ENCODE data around the gene CNTN5.

Gene CNTN5

DNA sequence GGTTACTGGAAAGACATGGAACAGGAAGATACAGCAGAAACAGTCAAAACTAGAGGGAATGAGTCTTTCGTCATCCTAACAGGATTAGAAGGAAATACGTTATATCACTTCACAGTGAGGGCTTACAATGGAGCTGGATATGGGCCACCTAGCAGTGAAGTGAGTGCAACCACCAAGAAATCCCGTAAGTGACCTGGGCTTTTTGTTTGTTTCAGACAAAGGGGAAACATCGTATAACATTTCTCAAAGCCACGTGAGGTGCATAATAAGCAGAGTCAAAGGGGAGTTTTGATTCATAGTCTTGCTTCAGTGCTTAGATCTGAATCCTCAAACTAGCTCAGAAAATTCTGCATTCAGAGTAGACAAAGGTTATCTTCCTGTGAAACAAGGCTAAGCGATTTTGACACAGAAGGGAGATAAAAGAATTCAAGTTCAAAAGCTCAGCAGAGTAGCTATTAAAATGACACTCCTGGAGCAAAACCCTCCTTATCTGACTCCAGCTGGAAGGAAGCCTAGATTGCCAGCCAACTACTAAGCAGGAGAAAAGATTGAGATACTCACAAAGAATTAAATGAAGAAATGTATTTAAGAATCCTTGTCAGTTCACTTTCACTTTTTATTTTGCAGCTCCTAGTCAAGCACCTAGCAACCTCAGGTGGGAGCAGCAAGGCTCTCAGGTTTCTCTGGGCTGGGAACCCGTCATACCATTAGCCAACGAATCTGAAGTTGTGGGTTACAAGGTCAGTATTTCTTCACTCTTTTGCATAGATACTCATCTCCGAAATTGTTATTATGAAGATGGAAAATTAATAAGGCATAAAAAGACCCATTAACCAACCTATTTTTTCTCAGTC, 1319.9 kb downstream of the CNTN5 start:
- Histone ChIP-seq H3K4me3 (ENCODE audit: low read length) (no peak overlapping the region), H3K27me3 (ENCODE audit: control insufficient read depth, insufficient read depth, low read length) (no peaks in the 10 kb centered on the region), H3K4me1 (ENCODE audit: control insufficient read depth, insufficient read depth, low read length) (no peaks in the 10 kb centered on the region), H3K9me3 (ENCODE audit: control insufficient read depth, low read length) (no peaks in the 10 kb centered on the region), H3K9ac (ENCODE audit: low read length) (no peak overlapping the region), H3K36me3 (ENCODE audit: control insufficient read depth, insufficient read depth, low read length) (no peaks in the 10 kb centered on the region)

DNA sequence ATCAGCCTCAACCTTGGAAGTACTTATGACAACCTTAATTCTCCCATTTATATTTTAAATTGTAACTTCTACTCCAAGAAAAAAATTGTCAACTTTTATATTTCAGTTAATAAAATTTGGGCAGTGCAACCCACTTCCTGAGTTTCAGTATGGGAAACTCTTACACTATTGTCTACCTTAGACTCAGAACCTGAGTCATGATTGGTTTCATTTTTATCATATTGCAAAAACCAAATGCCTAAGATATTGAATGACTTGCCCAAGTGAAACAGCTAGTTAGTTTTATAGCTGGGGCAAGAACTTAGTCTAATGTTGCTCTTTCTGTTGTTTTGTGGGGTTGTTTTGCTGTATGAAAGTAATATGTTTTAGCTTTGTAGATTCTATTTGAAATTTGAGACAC, 1332.3 kb downstream of the CNTN5 start:
- Histone ChIP-seq H3K36me3 (ENCODE audit: control insufficient read depth, insufficient read depth, low read length) (no peaks in the 10 kb centered on the region), H3K4me1 (ENCODE audit: control insufficient read depth, insufficient read depth, low read length) (no peaks in the 10 kb centered on the region), H3K4me3 (ENCODE audit: low read length) (no peak overlapping the region), H3K27me3 (ENCODE audit: control insufficient read depth, insufficient read depth, low read length) (no peaks in the 10 kb centered on the region), H3K9me3 (ENCODE audit: control insufficient read depth, low read length) (no peaks in the 10 kb centered on the region), H3K9ac (ENCODE audit: low read length) (no peak overlapping the region)

DNA sequence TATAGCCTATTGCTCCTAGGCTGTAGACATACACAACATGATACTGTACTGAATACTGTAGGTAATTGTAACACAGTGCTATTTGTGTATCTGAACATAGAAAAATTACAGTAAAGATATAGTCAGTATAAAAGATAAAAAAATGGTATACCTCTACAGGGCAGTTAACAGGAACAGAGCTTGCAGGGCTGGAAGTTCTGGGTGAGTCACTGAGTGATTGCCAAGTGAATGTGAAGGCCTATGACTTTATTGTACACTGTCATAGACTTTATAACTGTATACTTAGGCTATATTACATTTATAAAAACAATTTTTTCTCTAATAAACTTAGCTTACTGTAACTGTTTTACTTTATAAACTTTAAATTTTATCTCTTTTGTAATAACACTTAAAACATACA, 1334.0 kb downstream of the CNTN5 start:
- Histone ChIP-seq H3K4me3 (ENCODE audit: low read length) (no peak overlapping the region), H3K9ac (ENCODE audit: low read length) (no peak overlapping the region), H3K9me3 (ENCODE audit: control insufficient read depth, low read length) (no peaks in the 10 kb centered on the region), H3K4me1 (ENCODE audit: control insufficient read depth, insufficient read depth, low read length) (no peaks in the 10 kb centered on the region), H3K36me3 (ENCODE audit: control insufficient read depth, insufficient read depth, low read length) (no peaks in the 10 kb centered on the region), H3K27me3 (ENCODE audit: control insufficient read depth, insufficient read depth, low read length) (no peaks in the 10 kb centered on the region)

DNA sequence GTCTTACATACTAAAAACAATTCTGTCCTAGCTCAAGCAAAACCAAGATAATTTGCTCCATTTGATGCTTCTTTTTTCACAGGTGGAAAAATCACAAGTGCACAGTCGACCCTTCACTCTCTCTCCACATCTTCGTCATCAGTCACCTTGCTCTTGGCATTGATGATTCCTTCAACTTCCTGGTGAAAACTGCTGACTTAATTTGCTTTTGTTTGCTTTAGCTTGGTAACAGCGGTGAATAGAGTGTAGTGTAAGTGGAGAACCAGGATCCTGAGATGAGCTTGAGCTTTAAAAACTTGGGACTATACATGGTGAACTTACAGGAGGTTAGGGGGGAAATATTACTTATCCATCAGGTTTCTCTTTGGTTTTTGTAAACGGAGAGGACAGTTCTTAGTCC, 1335.3 kb downstream of the CNTN5 start:
- H3K4me3 ChIP-seq (ENCODE audit: low read length): no peak overlapping the region
- H3K4me1 ChIP-seq (ENCODE audit: control insufficient read depth, insufficient read depth, low read length): no peaks in the 10 kb centered on the region
- no peak overlapping the region for H3K9ac ChIP-seq (ENCODE audit: low read length)
- H3K9me3 ChIP-seq (ENCODE audit: control insufficient read depth, low read length): no peaks in the 10 kb centered on the region
- H3K27me3 ChIP-seq (ENCODE audit: control insufficient read depth, insufficient read depth, low read length): no peaks in the 10 kb centered on the region
- no peaks in the 10 kb centered on the region for H3K36me3 ChIP-seq (ENCODE audit: control insufficient read depth, insufficient read depth, low read length)

DNA sequence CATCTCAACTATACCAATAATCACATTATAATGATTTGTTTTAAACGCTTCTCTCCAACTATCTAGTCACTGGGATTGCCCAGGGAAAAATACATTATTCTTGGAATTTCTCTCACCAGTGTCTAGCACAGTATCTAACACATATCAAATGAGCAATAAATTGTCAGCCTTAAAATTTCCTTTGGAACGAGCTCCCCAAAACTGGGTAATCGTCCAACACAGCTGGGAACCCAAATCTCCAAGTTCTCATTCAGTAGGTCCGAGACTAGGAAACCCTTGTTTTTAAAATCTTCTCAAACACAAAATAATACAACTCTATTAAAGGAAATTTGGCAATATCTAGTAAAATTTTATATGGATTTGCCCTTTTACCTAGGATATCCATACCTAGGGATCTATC, 1338.5 kb downstream of the CNTN5 start:
- Histone ChIP-seq H3K9ac (ENCODE audit: low read length) (no peak overlapping the region), H3K27me3 (ENCODE audit: control insufficient read depth, insufficient read depth, low read length) (no peaks in the 10 kb centered on the region), H3K4me3 (ENCODE audit: low read length) (no peak overlapping the region), H3K9me3 (ENCODE audit: control insufficient read depth, low read length) (no peaks in the 10 kb centered on the region), H3K36me3 (ENCODE audit: control insufficient read depth, insufficient read depth, low read length) (no peaks in the 10 kb centered on the region), H3K4me1 (ENCODE audit: control insufficient read depth, insufficient read depth, low read length) (no peaks in the 10 kb centered on the region)

DNA sequence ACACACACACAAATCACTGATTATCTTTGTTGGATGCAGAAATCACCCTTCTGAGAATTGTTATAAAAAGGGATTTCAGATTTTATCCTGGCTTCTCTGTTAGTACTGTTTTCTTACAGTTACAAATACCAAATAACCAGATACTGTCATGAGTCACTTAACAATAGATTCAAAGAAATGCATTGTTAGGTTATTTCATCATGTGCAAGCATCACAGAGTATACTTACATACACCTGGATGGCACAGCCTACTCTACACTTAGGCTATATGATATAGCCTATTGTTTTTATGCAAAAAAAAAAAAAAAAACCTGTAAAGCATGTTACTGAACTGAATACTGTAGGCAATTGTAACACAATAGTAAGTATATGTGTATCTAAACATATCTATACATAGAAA, 1347.1 kb downstream of the CNTN5 start:
- H3K9ac ChIP-seq (ENCODE audit: low read length): no peak overlapping the region
- H3K27me3 ChIP-seq (ENCODE audit: control insufficient read depth, insufficient read depth, low read length): no peaks in the 10 kb centered on the region
- no peaks in the 10 kb centered on the region for H3K36me3 ChIP-seq (ENCODE audit: control insufficient read depth, insufficient read depth, low read length)
- no peaks in the 10 kb centered on the region for H3K9me3 ChIP-seq (ENCODE audit: control insufficient read depth, low read length)
- no peaks in the 10 kb centered on the region for H3K4me1 ChIP-seq (ENCODE audit: control insufficient read depth, insufficient read depth, low read length)
- no peak overlapping the region for H3K4me3 ChIP-seq (ENCODE audit: low read length)

DNA sequence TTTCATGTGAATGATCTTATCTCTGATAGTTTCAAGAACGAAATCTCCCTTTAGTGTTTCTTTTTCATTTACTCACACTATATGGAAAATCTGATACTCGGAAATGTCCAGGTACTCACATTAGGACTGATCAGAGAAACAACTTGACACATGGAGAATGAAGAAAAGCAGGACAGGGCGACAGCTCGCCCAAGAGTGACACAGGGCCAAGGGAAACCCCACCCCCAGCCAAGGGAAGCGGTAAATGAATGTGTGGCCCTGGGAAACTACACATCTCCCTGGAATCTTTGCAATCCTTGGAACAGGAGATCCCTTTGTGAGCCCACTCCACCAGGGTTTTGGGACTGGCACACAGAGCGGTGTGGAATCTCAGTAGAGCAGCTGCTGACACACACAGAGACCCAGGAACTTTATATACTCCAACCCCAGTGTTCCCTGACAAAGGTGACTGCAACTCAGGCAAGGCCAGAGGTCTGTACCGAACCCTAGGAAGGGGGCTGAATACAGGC, 1362.7 kb downstream of the CNTN5 start:
- Histone ChIP-seq H3K4me3 (ENCODE audit: low read length) (no peak overlapping the region), H3K9ac (ENCODE audit: low read length) (no peak overlapping the region), H3K4me1 (ENCODE audit: control insufficient read depth, insufficient read depth, low read length) (no peaks in the 10 kb centered on the region), H3K36me3 (ENCODE audit: control insufficient read depth, insufficient read depth, low read length) (no peaks in the 10 kb centered on the region), H3K9me3 (ENCODE audit: control insufficient read depth, low read length) (no peaks in the 10 kb centered on the region), H3K27me3 (ENCODE audit: control insufficient read depth, insufficient read depth, low read length) (no peaks in the 10 kb centered on the region)

DNA sequence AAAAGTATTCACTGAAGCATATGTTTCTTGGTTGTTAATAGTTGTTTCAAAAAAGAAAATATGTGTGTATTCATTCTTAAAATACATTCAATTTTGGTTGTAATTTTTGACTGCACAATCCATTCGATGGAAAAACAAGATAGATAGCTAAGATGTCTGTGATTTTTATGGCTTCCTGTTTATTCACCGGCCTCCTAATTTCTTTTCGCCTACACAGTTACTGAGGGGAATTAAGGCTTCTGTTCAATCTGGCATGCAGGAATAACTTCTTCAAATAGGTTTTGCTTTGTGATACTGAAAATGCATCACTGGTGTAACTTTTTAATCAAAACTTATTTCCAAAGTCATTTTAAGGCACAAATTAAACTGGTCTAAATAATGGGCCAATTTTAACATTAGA, 1375.5 kb downstream of the CNTN5 start:
- H3K4me3 ChIP-seq (ENCODE audit: low read length): no peak overlapping the region
- no peaks in the 10 kb centered on the region for H3K36me3 ChIP-seq (ENCODE audit: control insufficient read depth, insufficient read depth, low read length)
- no peaks in the 10 kb centered on the region for H3K4me1 ChIP-seq (ENCODE audit: control insufficient read depth, insufficient read depth, low read length)
- H3K9me3 ChIP-seq (ENCODE audit: control insufficient read depth, low read length): no peaks in the 10 kb centered on the region
- no peak overlapping the region for H3K9ac ChIP-seq (ENCODE audit: low read length)
- H3K27me3 ChIP-seq (ENCODE audit: control insufficient read depth, insufficient read depth, low read length): no peaks in the 10 kb centered on the region

DNA sequence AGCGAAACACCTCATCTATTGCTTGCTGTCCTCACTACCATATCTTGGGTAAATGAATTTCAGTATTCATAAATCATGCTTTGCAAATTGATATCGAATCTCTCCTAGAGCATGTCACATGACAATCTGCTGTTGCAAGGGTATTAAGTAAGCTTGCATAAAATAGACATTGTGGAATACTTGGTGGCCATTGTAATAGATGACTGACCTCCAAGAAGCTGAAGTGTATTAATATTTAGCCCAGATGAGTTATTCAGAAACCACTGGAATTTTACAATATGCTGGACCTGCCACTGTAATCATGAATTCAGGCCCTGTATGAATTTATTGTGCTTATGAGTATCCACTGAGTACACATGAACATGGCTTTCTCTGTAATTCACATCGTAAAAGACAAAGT, 1376.7 kb downstream of the CNTN5 start:
- Histone ChIP-seq H3K27me3 (ENCODE audit: control insufficient read depth, insufficient read depth, low read length) (no peaks in the 10 kb centered on the region), H3K4me1 (ENCODE audit: control insufficient read depth, insufficient read depth, low read length) (no peaks in the 10 kb centered on the region), H3K4me3 (ENCODE audit: low read length) (no peak overlapping the region), H3K9ac (ENCODE audit: low read length) (no peak overlapping the region), H3K36me3 (ENCODE audit: control insufficient read depth, insufficient read depth, low read length) (no peaks in the 10 kb centered on the region), H3K9me3 (ENCODE audit: control insufficient read depth, low read length) (no peaks in the 10 kb centered on the region)

DNA sequence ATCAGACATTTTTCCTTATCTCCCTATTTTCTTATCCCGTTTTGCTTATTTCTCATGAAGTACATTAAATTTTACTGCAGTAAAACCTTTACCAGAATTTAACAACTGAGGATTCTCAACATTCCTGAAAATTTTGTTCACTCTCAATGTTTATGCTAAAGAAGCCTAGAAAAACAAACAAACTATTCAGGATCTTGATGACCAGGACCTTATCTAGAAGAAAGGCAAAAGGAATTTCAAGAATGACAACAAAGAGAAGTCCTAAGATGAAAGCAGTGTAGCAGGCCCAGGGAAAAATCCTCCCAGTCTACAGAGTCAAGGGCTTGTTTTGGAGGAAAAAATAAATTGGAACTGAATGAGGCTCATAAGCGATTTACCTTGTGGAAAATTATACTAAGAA, 1383.1 kb downstream of the CNTN5 start:
- Histone ChIP-seq H3K4me3 (ENCODE audit: low read length) (no peak overlapping the region), H3K9me3 (ENCODE audit: control insufficient read depth, low read length) (no peaks in the 10 kb centered on the region), H3K36me3 (ENCODE audit: control insufficient read depth, insufficient read depth, low read length) (no peaks in the 10 kb centered on the region), H3K27me3 (ENCODE audit: control insufficient read depth, insufficient read depth, low read length) (no peaks in the 10 kb centered on the region), H3K4me1 (ENCODE audit: control insufficient read depth, insufficient read depth, low read length) (no peaks in the 10 kb centered on the region), H3K9ac (ENCODE audit: low read length) (no peak overlapping the region)

DNA sequence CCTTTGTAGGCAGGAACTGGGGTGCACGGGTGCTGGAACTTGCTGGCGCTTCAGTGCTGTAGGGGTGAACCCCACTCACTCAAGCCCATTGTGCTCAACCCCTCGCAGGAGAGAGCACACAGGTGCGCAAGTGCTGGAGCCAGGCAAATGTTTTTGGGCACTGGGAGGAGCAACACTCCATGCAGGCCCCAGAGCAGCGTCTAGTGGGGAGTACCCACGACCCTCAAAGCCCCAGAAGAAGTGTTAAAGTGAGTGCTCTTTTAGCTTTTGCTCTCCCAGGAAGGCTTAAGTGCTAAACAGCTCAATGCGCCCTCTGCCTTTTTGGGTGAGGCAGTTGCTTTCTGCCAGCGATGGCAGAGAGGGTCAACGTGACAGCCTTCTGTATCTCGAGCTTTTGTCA, 1384.2 kb downstream of the CNTN5 start:
- no peaks in the 10 kb centered on the region for H3K4me1 ChIP-seq (ENCODE audit: control insufficient read depth, insufficient read depth, low read length)
- H3K36me3 ChIP-seq (ENCODE audit: control insufficient read depth, insufficient read depth, low read length): no peaks in the 10 kb centered on the region
- H3K9me3 ChIP-seq (ENCODE audit: control insufficient read depth, low read length): no peaks in the 10 kb centered on the region
- no peak overlapping the region for H3K9ac ChIP-seq (ENCODE audit: low read length)
- H3K27me3 ChIP-seq (ENCODE audit: control insufficient read depth, insufficient read depth, low read length): no peaks in the 10 kb centered on the region
- no peak overlapping the region for H3K4me3 ChIP-seq (ENCODE audit: low read length)

All from mucosa of stomach (tissue), 1 donor.